HepG2 (cell line): Measurements from ENCODE around the gene KHNYN. TPM values are rescaled to one million over a fixed set of nuclear protein-coding genes. Genes with fewer than 3 reads are reported as not detected.
A peak's percentile ranks its signal among the peaks of the same experiment; 100 is the strongest.

Experiments used
- ARID3A ChIP-seq: IDR thresholded peaks from 2 replicates; pipeline ENCODE4 v1.6.1; 2012; ENCODE audit warnings: low read depth, low read length, improper control_type of control experiment
- ETV5 ChIP-seq: IDR thresholded peaks from 2 replicates; pipeline ENCODE4 v1.6.1; 2018; ENCODE audit warnings: missing biosample characterization, missing genetic modification reagents, inconsistent platforms, borderline replicate concordance
- FIP1L1 ChIP-seq: fragments of 200-400 bp; formaldehyde crosslinking; IDR thresholded peaks from 2 replicates; pipeline ENCODE4 v1.6.1; 2018; ENCODE audit warnings: low read depth, mild to moderate bottlenecking, low read length, moderate library complexity, borderline replicate concordance; ENCODE audit not compliant: insufficient read depth
- IRF2 ChIP-seq: IDR thresholded peaks from 2 replicates; pipeline ENCODE4 v1.6.1; 2018; ENCODE audit warnings: missing genetic modification reagents, missing compliant biosample characterization
- KAT8 ChIP-seq: IDR thresholded peaks from 2 replicates; pipeline ENCODE4 v1.6.1; 2016; ENCODE audit warnings: missing genetic modification reagents, missing compliant biosample characterization
- PRDM10 ChIP-seq: sonication (generic); formaldehyde crosslinking; IDR thresholded peaks from 2 replicates; pipeline ENCODE4 v1.4.0; 2020; ENCODE audit warnings: low read depth, missing genetic modification reagents
- RERE ChIP-seq: IDR thresholded peaks from 2 replicates; pipeline ENCODE4 v1.6.1; 2016; ENCODE audit warnings: low read depth, missing genetic modification reagents, missing compliant biosample characterization
- RFX5 ChIP-seq: IDR thresholded peaks from 2 replicates; pipeline ENCODE4 v1.6.1; 2011; ENCODE audit warnings: low read depth, low read length, improper control_type of control experiment
- SP1 ChIP-seq, 2 experiments: fragments of 450-650 bp in 1 of 2; sonication (generic) in 1 of 2; formaldehyde crosslinking in 1 of 2; IDR thresholded peaks; 2 replicates each; pipeline versions ENCODE4 v1.4.0 to v1.6.1; 2016 to 2020; ENCODE audit warnings: missing genetic modification reagents in 1 of 2
- TBL1XR1 ChIP-seq: fragments of 150-350 bp; IDR thresholded peaks from 2 replicates; pipeline ENCODE4 v1.6.1; 2014; ENCODE audit warnings: borderline replicate concordance, low read length; ENCODE audit not compliant: partially characterized antibody
- TBX2 ChIP-seq: sonication (generic); formaldehyde crosslinking; IDR thresholded peaks from 2 replicates; pipeline ENCODE4 v1.5.0; 2020; ENCODE audit warnings: missing genetic modification reagents, mild to moderate bottlenecking, borderline replicate concordance
- ZBTB8A ChIP-seq: sonication (generic); formaldehyde crosslinking; IDR thresholded peaks from 2 replicates; pipeline ENCODE4 v1.4.0; 2020; ENCODE audit warnings: mild to moderate bottlenecking, low read depth, missing genetic modification reagents, borderline replicate concordance
- ZMAT3 ChIP-seq: sonication (generic); formaldehyde crosslinking; conservative IDR thresholded peaks from 2 replicates; pipeline ENCODE4 v1.7.0; 2021; ENCODE audit warnings: missing genetic modification reagents
- ZNF367 ChIP-seq: sonication (generic); formaldehyde crosslinking; IDR thresholded peaks from 2 replicates; pipeline ENCODE4 v1.4.0; 2020; ENCODE audit warnings: missing genetic modification reagents, borderline replicate concordance
- ZNF510 ChIP-seq: sonication (generic); formaldehyde crosslinking; IDR thresholded peaks from 2 replicates; pipeline ENCODE4 v1.4.0; 2020; ENCODE audit warnings: low read depth, mild to moderate bottlenecking, missing genetic modification reagents
- ZNF615 ChIP-seq: sonication (generic); formaldehyde crosslinking; IDR thresholded peaks from 2 replicates; pipeline ENCODE4 v1.5.0; 2020; ENCODE audit warnings: mild to moderate bottlenecking, missing genetic modification reagents, borderline replicate concordance
- ZNF878 ChIP-seq: sonication (generic); formaldehyde crosslinking; IDR thresholded peaks from 2 replicates; pipeline ENCODE4 v1.8.1; 2023; ENCODE audit warnings: mild to moderate bottlenecking, missing genetic modification reagents, moderate library complexity
- polyA plus RNA-seq, 8 experiments: library from polyadenylated mRNA; depleted of rRNA in 3 of 8; stranded (reverse) in 7 of 8; unstranded in 1 of 8; fragments of >200 nt; fragmentation: Illumina TruSeq in 4 of 8; extraction: Trizol in 4 of 8; gene quantifications; 2 replicates each; pipeline versions ENCODE4 v1.2.1 to v1.2.3, GENCODE V29; 2011 to 2016; ENCODE audit warnings: low read depth in 4 of 8, missing spikeins in 1 of 8, mixed read lengths in 1 of 8; ENCODE audit not compliant: insufficient read depth in 1 of 8
- total RNA-seq, 5 experiments: library from RNA; depleted of rRNA; stranded (reverse); fragments of >200 nt; fragmentation: Illumina TruSeq; extraction: Trizol; gene quantifications; 2 replicates each; pipeline ENCODE4 v1.2.3, GENCODE V29; 2016; ENCODE audit warnings: low read depth in 1 of 5

KHNYN gene
- total and polyA plus RNA-seq, 2 of the 13 experiments (the other 11 are each of a cell fraction or from before 2014, with no cell fraction given): 52.8 to 75.7 TPM

GRCh38 chr14:24431569-24432258, 2.0 kb downstream of the KHNYN start (continued):
- TF ChIP-seq RERE (no peak; the same call in 1 of the 2 replicates), ZNF367 (CRISPR knock-in tag) (no peak), ZNF615 (CRISPR knock-in tag) (no peak), TBL1XR1 (peak; percentile 37), FIP1L1 (peak; percentile 87; the same call in 1 of the 2 replicates), ZMAT3 (no peak; the same call in none of the 2 replicates), TBX2 (CRISPR knock-in tag) (peak; percentile 43; the same call in 1 of the 2 replicates), ZNF510 (no peak), ETV5 (CRISPR knock-in tag) (peak; percentile 61; the same call in 1 of the 2 replicates), SP1 (IDR thresholded peaks at IDR 0.05) (no peak), SP1 (CRISPR knock-in tag; IDR thresholded peaks at IDR 0.05) (peak; percentile 88), PRDM10 (CRISPR knock-in tag) (peak; percentile 62; the same call in 1 of the 2 replicates), ZNF878 (CRISPR knock-in tag) (no peak), KAT8 (CRISPR knock-in tag) (peak; percentile 51; the same call in 1 of the 2 replicates), RFX5 (no peak; the same call in 1 of the 2 replicates), ZBTB8A (CRISPR knock-in tag) (0 out of 2 replicates have a peak, but pooled peaks have one; percentile 47), ARID3A (no peak), IRF2 (peak; percentile 94)
